HEK293 (cell line): ENCODE measurements around the gene ACBD3.

Source experiments
- YY1 ChIP-seq: fragments of 450-650 bp; formaldehyde crosslinking; IDR thresholded peaks from 2 replicates; pipeline ENCODE4 v1.5.1; 2018; ENCODE audit warnings: missing biosample characterization, missing genetic modification characterization
- ZBTB17 ChIP-seq: fragments of 450-650 bp; formaldehyde crosslinking; IDR thresholded peaks from 2 replicates; pipeline ENCODE4 v1.5.1; 2016; ENCODE audit warnings: missing biosample characterization, missing genetic modification characterization
- ZNF274 ChIP-seq, 2 experiments: fragments of 200-500 bp in 1 of 2; fragments of 450-650 bp in 1 of 2; sonication (Bioruptor generic) in 1 of 2; formaldehyde crosslinking in 1 of 2; IDR thresholded peaks; 2 replicates each; pipeline versions ENCODE4 v1.5.1 to v1.6.1; 2014 to 2016; ENCODE audit warnings: borderline replicate concordance in 1 of 2, inconsistent platforms in 1 of 2, low read length in 1 of 2, missing biosample characterization in 1 of 2, missing genetic modification characterization in 1 of 2
- ZNF391 ChIP-seq: fragments of 450-650 bp; formaldehyde crosslinking; IDR thresholded peaks from 2 replicates; pipeline ENCODE4 v1.5.1; 2016; ENCODE audit warnings: low read depth, missing biosample characterization, missing genetic modification characterization, borderline replicate concordance
- ZNF664 ChIP-seq: fragments of 450-650 bp; formaldehyde crosslinking; IDR thresholded peaks from 2 replicates; pipeline ENCODE4 v1.5.1; 2016; ENCODE audit warnings: missing biosample characterization, missing genetic modification characterization
- TF ChIP-seq, protein P1 (sequence below): fragments of 450-650 bp; formaldehyde crosslinking; IDR thresholded peaks from 2 replicates; pipeline ENCODE4 v1.5.1; 2017; ENCODE audit warnings: missing biosample characterization, missing genetic modification characterization

DNA sequence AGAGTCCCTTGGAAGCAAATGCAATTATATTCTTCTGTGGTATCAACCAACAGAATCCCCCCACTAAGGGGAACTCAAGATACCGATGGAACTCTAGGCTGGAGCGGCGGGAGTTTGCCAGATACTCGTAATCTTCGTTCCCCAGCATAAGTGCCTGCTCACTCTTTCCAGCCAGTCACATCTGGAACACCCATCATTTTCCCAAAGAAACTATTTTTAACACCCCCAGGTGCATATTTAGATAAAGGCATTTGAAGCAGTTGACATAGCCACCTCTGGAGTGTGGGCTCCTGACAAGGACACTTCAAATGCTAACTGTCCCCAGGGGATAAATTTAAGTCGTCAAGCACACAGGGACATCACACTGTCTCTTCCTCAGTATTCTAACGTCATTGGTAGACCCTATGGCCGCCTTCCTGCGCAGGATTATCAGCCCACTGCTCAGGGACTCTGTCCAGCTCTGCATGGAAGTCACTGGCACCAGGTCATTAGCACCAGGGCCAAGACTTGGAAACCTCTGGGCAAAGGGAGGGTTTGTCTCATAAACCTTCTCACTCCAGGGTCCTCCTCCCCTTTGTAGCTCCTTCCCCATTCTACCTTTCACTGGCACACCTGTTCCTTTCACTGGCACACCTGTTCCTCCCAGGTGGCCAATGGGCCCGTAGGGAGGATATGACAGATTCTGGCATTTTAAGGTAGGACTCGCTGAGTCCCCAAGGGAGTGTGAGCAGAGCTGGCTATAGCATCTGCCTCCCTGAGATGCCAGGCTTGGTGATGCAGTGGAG, 75.3 kb downstream of the ACBD3 start:
- TF ChIP-seq YY1 (tag by site-specific recombination): no peak
- TF ChIP-seq, protein P1, sequence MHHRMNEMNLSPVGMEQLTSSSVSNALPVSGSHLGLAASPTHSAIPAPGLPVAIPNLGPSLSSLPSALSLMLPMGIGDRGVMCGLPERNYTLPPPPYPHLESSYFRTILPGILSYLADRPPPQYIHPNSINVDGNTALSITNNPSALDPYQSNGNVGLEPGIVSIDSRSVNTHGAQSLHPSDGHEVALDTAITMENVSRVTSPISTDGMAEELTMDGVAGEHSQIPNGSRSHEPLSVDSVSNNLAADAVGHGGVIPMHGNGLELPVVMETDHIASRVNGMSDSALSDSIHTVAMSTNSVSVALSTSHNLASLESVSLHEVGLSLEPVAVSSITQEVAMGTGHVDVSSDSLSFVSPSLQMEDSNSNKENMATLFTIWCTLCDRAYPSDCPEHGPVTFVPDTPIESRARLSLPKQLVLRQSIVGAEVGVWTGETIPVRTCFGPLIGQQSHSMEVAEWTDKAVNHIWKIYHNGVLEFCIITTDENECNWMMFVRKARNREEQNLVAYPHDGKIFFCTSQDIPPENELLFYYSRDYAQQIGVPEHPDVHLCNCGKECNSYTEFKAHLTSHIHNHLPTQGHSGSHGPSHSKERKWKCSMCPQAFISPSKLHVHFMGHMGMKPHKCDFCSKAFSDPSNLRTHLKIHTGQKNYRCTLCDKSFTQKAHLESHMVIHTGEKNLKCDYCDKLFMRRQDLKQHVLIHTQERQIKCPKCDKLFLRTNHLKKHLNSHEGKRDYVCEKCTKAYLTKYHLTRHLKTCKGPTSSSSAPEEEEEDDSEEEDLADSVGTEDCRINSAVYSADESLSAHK (tag by site-specific recombination): no peak
- no peak for TF ChIP-seq ZNF274 (IDR thresholded peaks at IDR 0.05; ENCODE audit: low read length)
- TF ChIP-seq ZNF274 (tag by site-specific recombination; IDR thresholded peaks at IDR 0.05; ENCODE audit: borderline replicate concordance): no peak
- no peak for TF ChIP-seq ZNF664 (tag by site-specific recombination)
- no peak for TF ChIP-seq ZNF391 (tag by site-specific recombination)
- no peak for TF ChIP-seq ZBTB17
